ENCODE measurements around the gene LMO4. TPM values are rescaled to one million over a fixed set of nuclear protein-coding genes. Genes with fewer than 3 reads are reported as not detected.

Gene LMO4, protein sequence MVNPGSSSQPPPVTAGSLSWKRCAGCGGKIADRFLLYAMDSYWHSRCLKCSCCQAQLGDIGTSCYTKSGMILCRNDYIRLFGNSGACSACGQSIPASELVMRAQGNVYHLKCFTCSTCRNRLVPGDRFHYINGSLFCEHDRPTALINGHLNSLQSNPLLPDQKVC
- total RNA-seq = 48.2 TPM

GRCh38 chr1:87328272-87329050, at the start of gene LMO4:
LMO4 (plus strand) TSS chr1:87328880; CDS start chr1:87332016, 3,136 bp downstream.
- ATAC-seq = peak; percentile 85

GRCh38 chr1:87279536-87279875, 49.2 kb upstream of the LMO4 start:
- ATAC-seq = no peak

- no peak for ATAC-seq
These were observed 48.6 kb upstream of the LMO4 start for GRCh38 chr1:87279966-87280535.

DNA sequence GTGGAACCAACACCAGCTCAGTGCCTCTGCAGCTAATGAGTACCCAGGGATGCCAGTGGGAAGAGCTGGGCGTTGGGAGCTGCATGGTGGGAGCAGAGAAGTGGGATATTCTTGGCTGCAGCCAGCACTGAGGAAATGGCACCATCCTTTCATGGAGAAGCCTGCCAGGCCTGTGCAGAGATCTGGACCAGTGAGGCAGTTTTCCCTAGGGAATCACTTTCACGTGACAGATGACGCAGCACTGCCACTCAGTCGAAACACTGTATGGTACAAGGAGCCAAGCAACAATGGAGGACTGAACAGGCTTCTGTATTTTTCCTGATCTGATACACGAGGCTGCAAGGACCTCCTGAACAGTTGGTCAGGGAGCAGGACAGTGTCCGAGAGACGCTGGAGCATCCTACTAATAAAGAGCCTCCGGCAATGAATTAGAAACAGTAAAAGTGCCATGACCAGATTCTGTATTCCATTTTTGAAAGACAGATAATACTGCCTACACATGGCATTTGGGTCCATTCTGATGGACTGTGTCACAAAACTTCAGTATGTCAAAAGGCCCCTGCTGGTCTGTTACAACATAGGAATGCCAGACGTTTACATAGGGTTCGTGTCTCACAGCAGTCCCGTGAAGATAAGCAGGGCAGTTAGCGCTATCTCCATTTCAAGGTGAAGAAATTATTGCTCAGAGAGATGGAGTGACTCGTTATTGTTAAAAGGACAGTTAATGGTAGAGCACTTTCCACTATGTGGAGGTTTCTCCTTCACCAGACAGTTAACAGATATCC, 44.0 kb upstream of the LMO4 start:
- ATAC-seq = no peak

DNA sequence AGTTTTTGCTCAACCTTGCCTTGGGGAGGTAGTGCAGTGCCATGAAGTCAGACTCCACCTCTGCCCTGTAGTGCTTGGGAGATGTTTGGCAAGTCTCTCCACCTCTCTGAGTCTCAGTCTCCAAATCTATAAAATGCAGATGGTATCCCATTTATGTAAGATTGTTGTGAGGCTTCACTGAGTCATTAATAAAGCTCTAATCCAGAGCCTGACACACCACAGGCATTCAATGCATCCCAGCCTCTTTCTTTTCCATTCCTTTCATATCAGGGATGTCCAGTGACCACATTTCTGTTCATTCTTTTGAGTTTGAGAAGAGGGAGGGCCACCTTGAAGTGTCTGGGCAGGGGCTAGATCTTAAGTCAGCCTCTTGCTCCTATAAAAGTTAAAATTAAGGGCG, 37.6 kb upstream of the LMO4 start:
- no peak for ATAC-seq

DNA sequence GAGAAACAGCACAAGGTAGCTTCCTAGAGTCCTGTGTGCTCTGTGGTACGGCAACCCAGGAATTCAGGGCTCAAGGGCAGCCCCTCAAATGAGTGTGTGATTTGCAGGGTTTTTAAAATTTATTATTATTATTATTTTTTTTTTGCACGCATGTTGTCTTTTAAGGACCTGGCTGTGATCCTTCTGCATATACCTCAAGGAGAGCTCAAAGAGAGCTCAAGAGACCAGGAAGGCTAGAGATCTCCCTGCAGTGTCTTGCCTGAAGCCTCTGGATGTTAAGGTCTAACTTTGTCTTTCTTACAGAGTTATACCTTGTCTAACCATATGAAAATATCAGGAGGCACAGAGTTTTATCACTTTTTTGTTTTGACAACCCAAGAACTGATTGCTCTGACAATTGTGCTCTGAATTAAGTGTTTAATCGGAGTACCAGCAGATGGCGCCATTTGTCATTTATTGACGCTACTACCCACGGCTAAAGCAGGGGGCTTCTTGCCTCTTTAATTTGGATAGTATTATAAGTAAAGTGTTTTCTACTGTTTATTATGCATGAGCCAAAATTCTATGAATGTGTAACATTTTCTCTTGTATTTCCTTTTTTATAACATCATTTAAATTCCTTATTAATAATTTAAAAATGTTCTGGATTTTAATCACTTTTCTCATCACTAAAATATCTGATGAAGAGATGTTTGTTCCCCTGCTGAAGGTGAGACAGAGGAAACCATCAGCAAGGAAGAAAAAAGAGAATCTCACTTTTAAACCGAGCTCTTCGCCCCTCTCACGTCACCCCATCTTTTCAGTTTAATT, 35.8 kb upstream of the LMO4 start:
- ATAC-seq = no peak

GRCh38 chr1:87294633-87295032, 34.0 kb upstream of the LMO4 start:
- no peak for ATAC-seq

DNA sequence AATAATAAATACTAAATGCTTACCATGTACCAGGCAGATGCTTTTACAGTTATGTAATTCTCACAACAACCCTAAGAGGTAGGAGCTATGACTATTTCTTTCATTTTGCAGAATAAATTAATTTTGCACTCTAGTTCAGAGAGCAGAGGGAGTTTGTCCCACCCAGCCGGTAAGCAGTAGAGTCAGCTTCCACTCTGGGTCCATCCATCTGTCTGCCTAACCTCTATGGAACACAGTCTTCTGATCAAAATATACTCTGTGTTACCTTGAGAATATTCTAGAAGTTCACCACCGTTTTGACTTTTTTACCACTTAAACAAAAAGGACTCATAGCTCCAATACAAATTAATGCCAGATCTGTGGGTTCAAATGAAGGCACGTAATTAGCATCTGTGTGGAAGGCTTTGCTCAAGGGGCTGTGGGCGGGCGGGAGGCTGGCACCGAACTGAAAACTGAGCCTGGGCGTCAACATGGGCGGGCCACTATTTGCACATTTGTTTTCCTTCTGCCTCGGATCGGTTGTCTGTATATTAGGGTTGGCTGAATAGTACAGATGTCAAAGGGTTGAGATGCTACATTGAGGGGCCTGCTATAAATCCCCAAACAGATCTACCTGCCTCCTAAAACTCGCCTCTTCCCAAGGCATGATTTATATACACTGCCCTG, 33.1 kb upstream of the LMO4 start:
- no peak for ATAC-seq

DNA sequence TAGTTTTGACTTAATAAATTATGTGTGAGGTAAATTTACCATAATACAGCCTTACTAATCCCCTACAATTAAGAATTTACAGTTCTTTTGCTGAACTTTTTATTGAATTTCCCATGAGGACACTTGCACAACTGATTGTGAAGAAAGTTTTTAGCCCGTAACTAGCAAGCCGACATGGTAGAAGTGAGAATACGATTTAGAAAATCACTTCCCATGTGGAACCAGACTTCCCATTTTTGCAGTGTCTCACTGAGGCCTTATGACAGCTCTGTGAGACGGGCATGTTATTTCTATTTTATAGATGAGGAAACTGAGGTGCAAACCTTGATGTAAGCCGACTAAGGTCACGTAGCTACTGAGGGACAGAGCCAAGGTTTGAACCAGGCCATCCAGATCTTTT, 32.5 kb upstream of the LMO4 start:
- no peak for ATAC-seq

DNA sequence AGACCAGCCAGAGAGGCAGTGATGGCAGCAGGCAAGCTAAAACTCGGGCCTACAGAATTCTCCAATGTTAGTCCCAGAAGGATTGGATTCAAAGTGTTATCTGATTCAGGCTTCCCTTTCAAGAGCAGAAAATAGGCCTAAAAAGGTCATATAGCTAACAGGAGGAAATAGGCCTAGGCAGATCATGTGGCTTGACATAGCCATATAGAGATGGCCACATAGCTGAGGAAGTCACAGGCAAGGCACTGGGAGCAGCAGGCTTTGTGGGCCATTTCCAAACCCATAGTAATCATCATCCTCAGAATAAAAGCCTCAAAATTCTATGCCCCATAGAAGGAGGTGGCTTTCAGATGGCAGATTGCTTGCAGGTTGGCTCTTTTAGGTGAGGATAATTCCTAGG, 29.0 kb upstream of the LMO4 start:
- ATAC-seq = no peak

GRCh38 chr1:87300628-87301027, 28.1 kb upstream of the LMO4 start:
- no peak for ATAC-seq

DNA sequence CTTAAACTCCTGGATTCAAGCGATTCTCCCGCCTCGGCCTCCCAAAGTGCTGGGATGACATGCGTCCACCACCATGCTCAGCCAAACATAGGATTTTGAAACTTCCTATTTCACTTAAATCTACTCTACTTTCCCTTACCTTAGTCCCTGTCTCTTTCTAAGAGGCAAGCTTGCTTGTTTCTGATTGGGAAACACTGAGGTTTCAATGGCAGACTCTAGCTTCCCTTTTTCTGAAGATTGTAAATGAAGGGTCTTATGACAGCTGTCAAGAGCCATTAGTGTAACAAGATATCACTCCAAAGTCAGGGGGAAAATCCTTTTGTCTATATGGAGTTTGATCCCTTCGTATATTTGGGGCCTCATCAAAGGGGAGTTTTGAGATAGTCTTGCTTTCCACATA, 23.5 kb upstream of the LMO4 start:
- ATAC-seq = no peak

GRCh38 chr1:87305762-87306161, 22.9 kb upstream of the LMO4 start:
- ATAC-seq = no peak

DNA sequence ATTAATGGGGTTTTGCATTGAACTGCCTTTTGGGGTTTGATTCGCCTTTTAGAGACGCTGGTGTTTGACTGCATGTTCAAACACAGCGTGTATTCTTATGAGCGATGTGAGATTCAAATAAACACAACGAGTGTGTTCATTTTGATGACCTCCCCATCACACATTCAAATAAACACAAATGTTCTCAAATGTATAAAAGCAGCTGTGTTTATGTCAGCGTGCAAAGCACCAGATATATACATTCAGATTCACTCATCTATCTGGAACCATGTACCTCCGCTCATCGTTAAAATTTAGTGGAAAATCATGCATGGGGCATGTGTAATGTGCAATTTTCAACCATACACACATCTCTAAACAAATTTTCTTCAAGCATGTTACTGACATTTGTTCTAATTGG, 21.4 kb upstream of the LMO4 start:
- ATAC-seq = no peak

GRCh38 chr1:87307931-87308330, 20.7 kb upstream of the LMO4 start:
- ATAC-seq = no peak

- no peak for ATAC-seq
These were observed 14.6 kb upstream of the LMO4 start for GRCh38 chr1:87314091-87314490.

- ATAC-seq = no peak
These were observed 10.5 kb upstream of the LMO4 start for GRCh38 chr1:87318056-87318650.

DNA sequence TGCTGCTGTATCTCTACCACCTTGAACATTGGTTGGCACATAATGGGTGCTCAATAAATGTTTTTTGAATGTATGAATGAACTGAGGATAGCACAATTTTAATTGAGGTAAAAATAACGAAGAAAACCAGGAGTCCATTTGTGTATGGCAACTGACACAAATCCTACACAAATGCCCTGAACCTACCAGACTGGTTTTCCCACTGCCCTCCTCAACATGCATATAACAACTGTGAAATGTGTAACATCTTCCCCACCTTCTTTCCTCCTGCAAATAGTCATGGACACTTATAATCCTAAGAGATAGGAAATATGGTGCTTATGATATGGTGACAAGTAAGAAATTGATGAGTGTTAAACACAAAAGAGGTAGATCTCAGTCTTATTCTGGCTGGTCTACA, 9.9 kb upstream of the LMO4 start:
- no peak for ATAC-seq

- ATAC-seq = no peak
These were observed 2.5 kb upstream of the LMO4 start for GRCh38 chr1:87325982-87326738.

DNA sequence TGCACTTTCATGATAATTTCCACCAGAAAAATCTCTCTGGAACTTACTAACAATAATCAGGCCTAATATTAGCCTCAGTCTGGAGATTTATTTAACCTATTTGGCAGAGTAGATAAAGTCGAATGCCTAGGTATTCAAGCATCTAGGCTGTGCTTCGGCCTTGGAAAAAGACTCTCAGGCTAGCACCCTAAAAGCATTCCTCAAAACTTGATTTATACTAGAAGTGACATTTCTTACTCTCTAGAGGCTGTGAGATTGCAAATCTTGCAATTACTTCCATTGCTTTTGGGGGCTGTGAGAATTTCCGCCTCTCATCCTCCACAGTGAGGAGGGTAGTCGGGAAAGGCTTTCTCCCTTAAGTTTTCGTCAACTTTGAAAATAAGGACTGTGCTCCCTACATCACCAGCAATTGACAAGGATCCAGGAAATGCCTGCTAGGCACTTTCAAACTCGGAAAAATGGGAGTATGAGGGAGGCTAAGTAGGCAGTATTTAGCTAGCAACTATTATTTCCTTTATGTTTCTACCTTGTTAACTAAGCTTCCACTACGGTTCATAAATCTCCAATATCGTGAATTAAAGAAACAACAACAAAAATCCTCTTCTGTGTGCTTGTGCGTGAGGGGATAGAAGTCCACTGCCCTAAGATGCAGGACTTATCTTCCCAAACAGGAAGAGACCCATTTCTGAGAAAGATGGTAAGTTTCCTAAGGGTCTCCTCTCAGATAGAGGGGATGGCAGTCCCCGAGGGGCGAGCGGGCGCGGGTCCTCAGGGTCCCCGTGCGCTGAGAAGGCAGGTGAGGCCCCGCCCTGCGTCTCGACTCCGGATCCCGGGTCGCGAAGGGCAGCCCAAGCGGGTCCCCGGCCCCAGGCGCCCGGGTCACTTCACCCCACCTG, 1.1 kb upstream of the LMO4 start:
- no peak for ATAC-seq
